Stimulated activated naive CD4-positive, alpha-beta T cell treated with Interleukin-2 at 50 U/mL for 16 hours (primary cell): Measurements from ENCODE around the gene SEC22C.

Source experiments
- DNase-seq: peaks from one replicate; lab custom pipeline; 2025; lab: John Stamatoyannopoulos, UW

Gene SEC22C

DNA sequence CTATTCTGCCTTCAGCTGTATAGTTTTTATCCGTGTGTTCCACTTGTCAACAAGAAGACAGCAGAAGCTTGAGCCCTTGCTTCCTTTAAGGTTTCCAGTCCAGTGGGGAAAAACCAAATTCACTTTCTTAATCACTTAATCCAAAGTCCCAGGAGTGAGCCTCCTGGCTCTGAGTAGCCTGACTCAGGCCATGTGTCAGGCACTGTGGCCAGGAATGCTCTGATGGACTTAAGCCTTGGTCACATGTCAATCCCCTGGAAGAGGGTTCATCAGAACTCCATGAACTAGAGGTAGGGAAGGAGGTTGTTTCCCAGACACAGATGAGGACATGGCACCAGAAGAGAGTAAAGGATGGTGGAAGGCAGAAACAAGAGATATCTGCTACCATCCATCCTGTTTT lies 70.6 kb downstream of the SEC22C start:
- DNase-seq: no peak

GRCh38 chr3:42510325-42510724 lies 71.4 kb downstream of the SEC22C start:
- no peak for DNase-seq

DNA sequence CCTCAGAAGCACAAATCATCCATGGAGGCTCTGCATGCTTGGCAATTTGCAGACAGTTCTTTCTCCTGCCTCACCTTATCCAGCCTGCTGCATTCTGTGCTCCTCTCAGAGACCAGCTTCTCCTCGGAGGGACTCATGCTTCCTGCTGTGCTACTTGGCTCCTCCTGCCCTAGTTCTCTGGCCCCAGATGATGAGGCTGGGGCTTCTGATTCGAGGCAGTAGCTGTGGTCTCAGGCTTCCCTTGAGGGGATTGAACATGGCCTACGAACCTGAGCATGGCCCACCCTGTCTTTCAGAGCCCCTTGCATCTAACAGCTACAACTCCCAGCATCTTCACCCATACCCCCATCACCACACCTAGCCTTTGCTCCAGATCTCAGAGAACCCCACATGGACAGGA lies 72.7 kb downstream of the SEC22C start:
- no peak for DNase-seq

GRCh38 chr3:42508562-42508961 lies 73.2 kb downstream of the SEC22C start:
- DNase-seq: no peak

- no peak for DNase-seq
Observed at GRCh38 chr3:42507761-42508335, 73.9 kb downstream of the SEC22C start.

GRCh38 chr3:42507252-42507651 lies 74.5 kb downstream of the SEC22C start:
- no peak for DNase-seq

GRCh38 chr3:42505849-42506410 lies 75.8 kb downstream of the SEC22C start:
- DNase-seq: no peak

DNA sequence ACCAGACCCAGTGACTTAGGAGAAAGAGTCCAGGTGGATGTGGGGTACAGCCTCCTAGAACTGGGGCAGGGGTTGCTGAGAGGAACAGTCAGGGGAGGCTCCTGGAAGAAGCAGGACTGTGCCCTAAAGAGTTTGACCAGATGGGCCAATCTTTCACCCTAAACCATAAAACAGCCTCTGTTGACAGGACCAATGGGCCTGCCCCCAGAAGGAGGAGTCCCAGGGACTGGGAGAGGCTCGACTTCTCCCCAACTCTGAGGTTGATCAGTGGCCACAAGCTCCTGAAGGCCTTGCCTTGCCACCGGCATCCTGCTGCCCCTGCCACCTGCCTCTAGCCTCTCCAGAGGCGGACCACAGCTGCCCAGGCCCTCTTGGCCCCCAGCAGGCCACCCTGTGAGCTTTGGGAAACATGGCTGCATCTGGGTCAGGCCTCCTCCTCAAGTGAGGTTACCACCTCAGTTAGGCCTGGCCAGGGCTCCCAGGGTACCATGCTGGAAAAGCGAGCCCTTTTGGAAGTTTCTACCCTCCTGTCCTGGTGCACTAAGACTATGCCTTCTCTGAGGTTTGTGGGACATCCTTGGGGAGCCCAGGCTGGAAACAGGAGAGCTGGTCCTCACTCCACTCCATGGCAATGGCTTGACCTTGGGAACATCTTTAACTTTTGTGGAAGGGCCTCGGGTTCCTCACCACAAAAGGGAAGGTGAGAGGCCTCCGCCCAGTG lies 76.5 kb downstream of the SEC22C start:
- DNase-seq: no peak

GRCh38 chr3:42504334-42505127 lies 77.2 kb downstream of the SEC22C start:
- DNase-seq: no peak

- DNase-seq: no peak
Observed at GRCh38 chr3:42503957-42504333, 77.8 kb downstream of the SEC22C start.

DNA sequence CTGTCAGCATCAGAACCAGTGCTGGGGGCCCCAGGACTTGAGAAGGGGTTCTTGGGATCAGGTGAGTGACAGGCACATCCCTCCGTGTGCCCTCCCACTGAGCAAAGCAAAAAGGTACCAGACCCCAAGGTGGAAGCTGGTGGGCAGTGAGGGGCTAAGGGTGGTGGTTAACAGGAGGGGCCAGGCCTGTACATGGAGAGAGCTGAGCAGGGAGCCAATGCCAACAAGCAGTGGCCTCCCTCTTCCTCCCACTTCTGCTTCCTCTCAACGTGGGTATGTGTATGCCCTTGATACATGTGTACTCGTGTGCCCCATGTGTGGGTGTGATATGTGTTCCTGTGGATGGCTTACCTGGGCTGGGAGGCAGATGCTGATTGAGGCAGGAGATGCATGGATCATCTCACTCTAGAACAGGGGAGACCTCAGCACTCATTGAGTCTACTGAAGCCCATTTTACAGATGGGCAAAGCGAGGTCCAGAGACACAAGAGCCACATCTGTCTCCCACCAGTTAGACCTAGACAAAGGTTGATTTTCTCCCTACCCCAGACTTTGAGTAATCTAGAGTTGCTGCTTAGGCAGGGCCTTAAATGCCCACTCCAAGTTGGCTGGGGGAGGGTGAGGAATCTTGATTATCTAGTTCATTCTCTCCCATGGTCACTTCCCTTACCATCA lies 78.4 kb downstream of the SEC22C start:
- DNase-seq: no peak

- peak; percentile 90 for DNase-seq
Observed at GRCh38 chr3:42502429-42503250, 79.1 kb downstream of the SEC22C start, which contains the start of gene VIPR1. VIPR1 (plus strand) TSS chr3:42502643; CDS start chr3:42502736, 93 bp downstream.

GRCh38 chr3:42501681-42502428 lies 79.9 kb downstream of the SEC22C start:
- peak; percentile 59 for DNase-seq

DNA sequence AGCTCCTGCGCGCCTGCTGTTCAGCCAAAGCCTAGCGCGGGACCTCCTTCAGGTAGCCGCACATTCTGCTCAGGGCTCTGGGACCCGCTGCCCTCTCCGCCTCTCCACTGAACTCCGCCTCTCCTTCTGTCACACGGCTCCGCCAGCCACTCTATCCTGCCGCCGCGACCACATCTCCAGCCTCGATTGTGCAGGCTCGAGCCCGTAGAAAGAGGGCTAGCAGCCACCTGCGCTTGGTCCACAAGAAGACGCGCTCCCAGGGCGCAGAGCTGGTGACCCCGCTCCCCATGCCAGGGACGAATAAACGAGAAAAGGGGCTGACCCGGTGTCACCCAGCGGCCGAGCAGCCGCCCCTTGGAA lies 80.5 kb downstream of the SEC22C start:
- no peak for DNase-seq

- DNase-seq: no peak
Observed at GRCh38 chr3:42500909-42501308, 80.9 kb downstream of the SEC22C start.

DNA sequence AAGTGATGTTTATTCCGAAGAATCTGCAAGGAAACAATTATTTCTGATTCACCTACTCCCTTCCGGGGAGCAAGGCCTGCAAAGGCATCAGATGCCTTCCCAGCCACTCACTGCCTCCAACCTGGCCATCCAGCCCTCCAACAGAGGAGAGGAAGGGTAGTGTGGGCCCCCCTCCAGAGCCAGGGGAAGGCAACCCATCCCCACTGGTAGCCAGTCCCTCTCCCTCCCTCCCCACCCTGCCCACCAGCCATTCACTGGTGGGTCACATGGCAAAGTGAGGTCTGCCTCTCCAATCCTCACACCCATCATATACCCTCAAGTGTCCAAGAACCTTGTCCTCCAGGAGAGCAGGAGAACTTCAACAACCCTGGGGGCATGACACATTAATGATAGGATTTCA lies 81.7 kb downstream of the SEC22C start:
- no peak for DNase-seq

- DNase-seq: no peak
Observed at GRCh38 chr3:42499478-42499871, 82.3 kb downstream of the SEC22C start.

DNA sequence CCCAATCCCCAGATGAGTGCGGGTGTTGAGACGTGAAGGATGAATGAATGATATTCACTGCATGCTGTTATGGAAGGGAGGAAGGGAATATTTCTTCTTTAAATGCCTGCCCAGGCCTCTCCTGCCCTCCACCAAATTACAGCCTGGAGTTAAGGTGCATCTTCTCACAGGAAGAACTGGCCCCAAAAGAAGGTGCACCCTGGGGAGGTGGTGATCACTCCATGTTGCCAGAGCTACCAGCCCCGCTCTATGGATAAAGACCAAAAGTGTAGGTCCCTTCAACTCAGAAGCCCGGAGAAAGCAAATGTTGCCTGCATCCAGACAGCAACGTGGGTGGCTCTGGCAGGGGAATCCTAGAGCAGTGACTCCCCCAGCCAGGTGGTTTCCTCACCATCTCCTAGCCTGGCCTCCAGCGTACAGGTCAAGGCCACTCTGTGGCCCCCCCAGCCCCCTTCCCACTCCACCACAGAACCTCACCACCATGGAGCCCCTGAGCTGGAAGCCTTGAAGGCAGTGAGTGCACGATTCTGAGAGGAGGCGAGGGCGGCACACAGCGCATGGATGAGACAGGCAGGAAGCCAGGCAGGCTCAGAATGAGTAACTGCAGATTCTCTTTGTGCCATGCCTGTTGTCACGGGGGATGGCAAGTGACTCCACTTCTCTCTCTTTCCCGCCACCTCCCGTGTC lies 82.8 kb downstream of the SEC22C start:
- no peak for DNase-seq

DNA sequence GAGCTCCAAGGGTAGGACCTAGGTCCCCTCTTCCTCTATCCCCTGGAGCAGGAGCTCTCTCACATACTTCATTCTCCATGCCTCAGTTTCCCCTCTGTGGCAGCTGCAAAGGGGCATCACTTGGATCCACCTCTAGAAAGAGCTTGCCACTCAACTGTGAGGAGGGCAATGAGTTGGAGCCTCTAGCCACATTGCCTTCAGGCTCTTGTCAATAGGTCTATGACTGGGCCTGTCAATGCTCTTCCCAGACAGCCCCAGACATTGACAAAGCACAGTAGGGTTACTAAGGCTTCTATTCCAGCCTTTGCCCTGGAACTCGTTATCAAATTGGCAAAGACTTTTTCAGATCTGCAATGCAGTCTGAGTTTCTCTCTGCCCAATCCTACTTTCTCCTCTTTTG lies 83.7 kb downstream of the SEC22C start:
- no peak for DNase-seq
